Gastrocnemius medialis (tissue), 4 donors: ENCODE results near the gene APBB1IP. TPM values are rescaled to one million over a fixed set of nuclear protein-coding genes. Genes with fewer than 3 reads are reported as not detected.
"Not testable (repeated sequence)": the region's sequence is repeated elsewhere in the genome, so short reads cannot be mapped to it uniquely, and the experiment has no call there.

Experiments used
- ATAC-seq, 2 donors: fragments of 150-250 bp; one replicate each; pipeline ENCODE4 v1.9.1; 2016
- DNase-seq, 2 donors: peaks; one replicate each; pipeline ENCODE4 v3.0.0-alpha.2; 2019
- H3K27ac ChIP-seq, 4 donors: fragments of 200-600 bp; sonication (generic); 1 replicate in 1 of 4; 2 replicates in 3 of 4; pipeline ENCODE4 v1.5.1; 2016 to 2018; ENCODE audit warnings: mild to moderate bottlenecking in 2 of 4, moderate library complexity in 1 of 4
- H3K27me3 ChIP-seq, 3 donors: fragments of 200-600 bp; sonication (generic) in 2 of 3; 1 replicate in 1 of 3; 2 replicates in 2 of 3; pipeline versions ENCODE4 v1.5.1 to v1.6.0; 2016 to 2019; ENCODE audit warnings: mild to moderate bottlenecking in 1 of 3, moderate library complexity in 1 of 3
- H3K36me3 ChIP-seq, 2 donors: fragments of 200-600 bp; sonication (generic) in 1 of 2; one replicate each; pipeline ENCODE4 v1.5.1; 2017 to 2018
- H3K4me1 ChIP-seq, 2 donors: fragments of 200-600 bp; sonication (generic) in 1 of 2; one replicate each; pipeline ENCODE4 v1.5.1; 2016 to 2017; ENCODE audit warnings: mild to moderate bottlenecking in 2 of 2
- H3K4me3 ChIP-seq, 4 donors: fragments of 200-600 bp; sonication (generic) in 3 of 4; 1 replicate in 1 of 4; 2 replicates in 3 of 4; pipeline ENCODE4 v1.5.1; 2016 to 2019; ENCODE audit warnings: mild to moderate bottlenecking in 2 of 4
- H3K9me3 ChIP-seq, 3 donors: fragments of 200-600 bp; sonication (generic) in 2 of 3; 1 replicate in 1 of 3; 2 replicates in 2 of 3; pipeline ENCODE4 v1.5.1; 2016 to 2019
- CTCF ChIP-seq, 5 experiments: fragments of 450-650 bp in 3 of 5; fragments of 200-600 bp in 2 of 5; sonication (generic) in 2 of 5; IDR thresholded peaks in 4 of 5; conservative IDR thresholded peaks in 1 of 5; 1 replicate in 4 of 5; 2 replicates in 1 of 5; pipeline ENCODE4 v1.5.1; 2016 to 2019; ENCODE audit warnings: antibody characterized with exemption in 5 of 5, mild to moderate bottlenecking in 3 of 5, moderate library complexity in 3 of 5
- POLR2A ChIP-seq, 2 donors: fragments of 450-650 bp; IDR thresholded peaks; one replicate each; pipeline ENCODE4 v1.6.1; 2017; ENCODE audit warnings: antibody characterized with exemption in 2 of 2, mild to moderate bottlenecking in 2 of 2, moderate library complexity in 2 of 2
- in situ Hi-C, 4 donors: fragments of 200-750 bp; cut with MboI; loops; one replicate each; pipeline versions ENCODE4 v1.15.0 to v1.8.0; 2017; ENCODE audit warnings: low sequenced_read_pairs in 4 of 4
- intact Hi-C: fragments of 100-400 bp; cut with DNase I; formaldehyde crosslinking; loops from one replicate; pipeline ENCODE4 v1.15.1; 2023; ENCODE audit warnings: low total_unique reads
- total RNA-seq, 4 donors: library from RNA; depleted of rRNA; stranded (reverse); fragments of >200 nt; gene quantifications; one replicate each; pipeline versions ENCODE4 v1.1.0 to v1.2.3, GENCODE V29; 2016

Gene APBB1IP
- total RNA-seq, 4 donors from 2014 or later: 0.83 to 2.0 (median 1.2) TPM

GRCh38 chr10:26586211-26586610 is 148.1 kb downstream of the APBB1IP start:
- in situ Hi-C loops: no loop called here
- H3K9me3 ChIP-seq: no peaks in the 10 kb centered on the region
- no peak overlapping the region for H3K27ac ChIP-seq
- H3K4me1 ChIP-seq: no peaks in the 10 kb centered on the region
- intact Hi-C loops: no loop called here
- H3K4me3 ChIP-seq: no peak overlapping the region
- DNase-seq (no peak), ATAC-seq (no peak)
- TF ChIP-seq POLR2A (IDR thresholded peaks at IDR 0.05): no peak
- TF ChIP-seq CTCF (IDR thresholded peaks at IDR 0.05 in 4 of 5, conservative IDR thresholded peaks at IDR 0.05 in 1 of 5): no peak
- no peaks in the 10 kb centered on the region for H3K27me3 ChIP-seq
- no peaks in the 10 kb centered on the region for H3K36me3 ChIP-seq

GRCh38 chr10:26588611-26589010 is 150.5 kb downstream of the APBB1IP start:
- H3K9me3 ChIP-seq: no peaks in the 10 kb centered on the region
- DNase-seq: no peak
- no peaks in the 10 kb centered on the region for H3K4me1 ChIP-seq
- H3K27me3 ChIP-seq: no peaks in the 10 kb centered on the region
- ATAC-seq: no peak
- no peak for TF ChIP-seq POLR2A (IDR thresholded peaks at IDR 0.05)
- no peak for TF ChIP-seq CTCF (IDR thresholded peaks at IDR 0.05 in 4 of 5, conservative IDR thresholded peaks at IDR 0.05 in 1 of 5)
- no peaks in the 10 kb centered on the region for H3K36me3 ChIP-seq
- in situ Hi-C loops (no loop called here), intact Hi-C loops (no loop called here)
- H3K4me3 ChIP-seq: no peak overlapping the region
- no peak overlapping the region for H3K27ac ChIP-seq

- H3K27me3 ChIP-seq, H3K36me3 ChIP-seq, in situ Hi-C loops, ATAC-seq, intact Hi-C loops, DNase-seq, H3K27ac ChIP-seq, H3K4me3 ChIP-seq, H3K4me1 ChIP-seq, H3K9me3 ChIP-seq: not testable (repeated sequence)
Observed at GRCh38 chr10:26589813-26590212, 151.7 kb downstream of the APBB1IP start.

DNA sequence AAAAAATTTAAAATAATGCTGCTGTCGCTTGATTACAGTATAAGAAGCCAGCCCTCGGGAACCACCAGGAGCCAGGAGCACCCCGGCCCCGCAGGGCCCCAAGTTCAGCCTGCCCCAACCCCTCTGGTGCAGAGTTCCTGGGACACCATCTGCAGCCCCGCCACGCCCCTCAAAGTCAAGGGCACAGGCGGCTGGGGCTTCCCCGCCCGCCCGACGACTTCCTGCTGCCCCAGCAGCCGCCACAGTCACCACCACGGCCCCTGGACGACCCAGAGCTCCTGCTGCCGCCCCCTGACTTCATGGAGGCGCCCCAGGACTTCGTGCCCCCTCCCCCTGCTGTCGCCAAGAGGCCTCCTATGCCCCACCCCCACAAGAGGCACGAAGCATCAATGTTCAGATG is 155.8 kb downstream of the APBB1IP start:
- ATAC-seq: no peak
- H3K36me3 ChIP-seq: no peaks in the 10 kb centered on the region

GRCh38 chr10:26603283-26603682 is 165.1 kb downstream of the APBB1IP start:
- H3K27ac ChIP-seq, in situ Hi-C loops, intact Hi-C loops, H3K27me3 ChIP-seq, DNase-seq, ATAC-seq, H3K9me3 ChIP-seq, H3K4me3 ChIP-seq, H3K4me1 ChIP-seq, H3K36me3 ChIP-seq: not testable (repeated sequence)

More for the DNA sequence above, 155.8 kb downstream of the APBB1IP start:
- H3K4me3 ChIP-seq: no peak overlapping the region
- no peak overlapping the region for H3K27ac ChIP-seq
- no peaks in the 10 kb centered on the region for H3K4me1 ChIP-seq
- no peaks in the 10 kb centered on the region for H3K9me3 ChIP-seq
- no peaks in the 10 kb centered on the region for H3K27me3 ChIP-seq
- intact Hi-C loops (no loop called here), in situ Hi-C loops (no loop called here)
- no peak for DNase-seq
- TF ChIP-seq POLR2A (IDR thresholded peaks at IDR 0.05): no peak
- no peak for TF ChIP-seq CTCF (IDR thresholded peaks at IDR 0.05 in 4 of 5, conservative IDR thresholded peaks at IDR 0.05 in 1 of 5)

GRCh38 chr10:26604320-26605093 is 166.4 kb downstream of the APBB1IP start:
- H3K27me3 ChIP-seq, H3K4me1 ChIP-seq, in situ Hi-C loops, H3K4me3 ChIP-seq, H3K27ac ChIP-seq, ATAC-seq, intact Hi-C loops, H3K9me3 ChIP-seq, DNase-seq, H3K36me3 ChIP-seq: not testable (repeated sequence)
